ENCODE results near the gene TRIM56.
"Not testable (repeated sequence)": the region's sequence is repeated elsewhere in the genome, so short reads cannot be mapped to it uniquely, and the experiment has no call there.

Gene TRIM56

GRCh38 chr7:101114492-101114891 lies 29.2 kb downstream of the TRIM56 start:
- DNase-seq, result no peak

GRCh38 chr7:101115215-101115614 lies 29.9 kb downstream of the TRIM56 start:
- DNase-seq, result no peak

- DNase-seq, result no peak
Observed at GRCh38 chr7:101116898-101117297, 31.6 kb downstream of the TRIM56 start.

GRCh38 chr7:101118856-101119255 lies 33.6 kb downstream of the TRIM56 start:
- no peak for DNase-seq

GRCh38 chr7:101119876-101120275 lies 34.6 kb downstream of the TRIM56 start:
- no peak for DNase-seq

GRCh38 chr7:101120315-101120714 lies 35.0 kb downstream of the TRIM56 start:
- DNase-seq, result no peak

GRCh38 chr7:101121631-101121990 lies 36.3 kb downstream of the TRIM56 start:
- DNase-seq, result not testable (repeated sequence)

- DNase-seq, result no peak
Observed at GRCh38 chr7:101121991-101122932, 37.0 kb downstream of the TRIM56 start.

GRCh38 chr7:101122933-101123702 lies 37.8 kb downstream of the TRIM56 start:
- no peak for DNase-seq

GRCh38 chr7:101123703-101124068 lies 38.4 kb downstream of the TRIM56 start:
- DNase-seq, result no peak

GRCh38 chr7:101124376-101125056 lies 39.2 kb downstream of the TRIM56 start:
- peak; percentile 26 for DNase-seq

GRCh38 chr7:101125989-101126650 lies 40.8 kb downstream of the TRIM56 start:
- DNase-seq, result peak; percentile 28

- DNase-seq, result peak; percentile 70
Observed at GRCh38 chr7:101126651-101127459, 41.6 kb downstream of the TRIM56 start, which contains the start of gene SERPINE1. Gene SERPINE1 (plus strand): TSS chr7:101127104. CDS start chr7:101128394, 1,290 bp downstream.

- no peak for DNase-seq
Observed at GRCh38 chr7:101127460-101128039, 42.3 kb downstream of the TRIM56 start.

GRCh38 chr7:101128040-101128834 lies 43.0 kb downstream of the TRIM56 start:
- DNase-seq, result no peak

GRCh38 chr7:101129603-101130117 lies 44.4 kb downstream of the TRIM56 start:
- DNase-seq, result no peak

GRCh38 chr7:101132626-101133600 lies 47.6 kb downstream of the TRIM56 start:
- not testable (repeated sequence) for DNase-seq

- DNase-seq, result no peak
Observed at GRCh38 chr7:101133621-101134398, 48.5 kb downstream of the TRIM56 start.

Data from activated CD4-positive, alpha-beta T cell treated with anti-CD3 and anti-CD28 coated beads, Interleukin-10, Interleukin-2, amounts not matched to agents 100 ng/mL and 50 ng/mL, durations not matched to agents 16 hours and 8 hours (primary cell).